ENCODE measurements around the gene TRIM62. TPM values are rescaled to one million over a fixed set of nuclear protein-coding genes. Genes with fewer than 3 reads are reported as not detected.

TRIM62 gene
- total RNA-seq, 1 donor from 2014 or later: 1.4 TPM

GRCh38 chr1:33221385-33221758 lies 39.5 kb upstream of the TRIM62 start:
- H3K9me3 ChIP-seq (ENCODE audit: low read depth): no peaks in the 10 kb centered on the region
- no peaks in the 10 kb centered on the region for H3K36me3 Mint-ChIP-seq
- H3K9me3 Mint-ChIP-seq: peaks cover 18% of the 10 kb centered on the region
- H3K27me3 Mint-ChIP-seq (ENCODE audit: insufficient read depth, low read depth): peaks cover 19% of the 10 kb centered on the region
- no peak overlapping the region for H3K4me2 ChIP-seq
- no peak for DNase-seq (ENCODE audit: low spot score)
- H3K4me3 ChIP-seq: no peak overlapping the region
- no peaks in the 10 kb centered on the region for H3K79me2 ChIP-seq (ENCODE audit: low read depth)
- peaks cover 14% of the 10 kb centered on the region for H3K4me1 Mint-ChIP-seq
- TF ChIP-seq EZH2 (IDR thresholded peaks at IDR 0.05) (no peak), CTCF (IDR thresholded peaks at IDR 0.05) (no peak), EZH2phosphoT487 (IDR thresholded peaks at IDR 0.05) (no peak)
- no peaks in the 10 kb centered on the region for H4K20me1 ChIP-seq (ENCODE audit: low read depth)
- no peaks in the 10 kb centered on the region for H3K36me3 ChIP-seq
- H3K27me3 ChIP-seq: no peaks in the 10 kb centered on the region
- H3F3A ChIP-seq (ENCODE audit: low read depth): no peaks in the 10 kb centered on the region
- no peak overlapping the region for H3K27ac ChIP-seq
- H3K9ac ChIP-seq: no peak overlapping the region
- no peaks in the 10 kb centered on the region for H3K4me1 ChIP-seq
- no peak overlapping the region for H3K27ac Mint-ChIP-seq
- H3K4me3 Mint-ChIP-seq: no peak overlapping the region
- H2AFZ ChIP-seq (replicated peaks): no peak overlapping the region

- Histone ChIP-seq H3F3A (ENCODE audit: low read depth) (no peaks in the 10 kb centered on the region), H3K9me3 (ENCODE audit: low read depth) (no peaks in the 10 kb centered on the region), H2AFZ (replicated peaks) (no peak overlapping the region), H3K27ac (no peak overlapping the region), H3K9ac (no peak overlapping the region), H4K20me1 (ENCODE audit: low read depth) (no peaks in the 10 kb centered on the region), H3K27me3 (no peaks in the 10 kb centered on the region), H3K4me1 (no peaks in the 10 kb centered on the region), H3K36me3 (no peaks in the 10 kb centered on the region), H3K79me2 (ENCODE audit: low read depth) (no peaks in the 10 kb centered on the region), H3K4me2 (no peak overlapping the region), H3K4me3 (no peak overlapping the region)
- Mint-ChIP-seq H3K9me3 (peaks cover 18% of the 10 kb centered on the region), H3K4me3 (no peak overlapping the region), H3K27me3 (ENCODE audit: insufficient read depth, low read depth) (peaks cover 19% of the 10 kb centered on the region), H3K4me1 (peaks cover 14% of the 10 kb centered on the region), H3K36me3 (no peaks in the 10 kb centered on the region), H3K27ac (no peak overlapping the region)
- peak; percentile 60 for DNase-seq (ENCODE audit: low spot score)
- TF ChIP-seq EZH2phosphoT487 (IDR thresholded peaks at IDR 0.05) (no peak), CTCF (IDR thresholded peaks at IDR 0.05) (no peak), EZH2 (IDR thresholded peaks at IDR 0.05) (no peak)
Measured at GRCh38 chr1:33220676-33221384, 39.0 kb upstream of the TRIM62 start.

GRCh38 chr1:33219886-33220661 lies 38.2 kb upstream of the TRIM62 start:
- Histone ChIP-seq H3K27ac (no peak overlapping the region), H2AFZ (replicated peaks) (peak overlapping the region; percentile 76), H3K4me3 (no peak overlapping the region), H4K20me1 (ENCODE audit: low read depth) (no peaks in the 10 kb centered on the region), H3K9ac (no peak overlapping the region), H3K36me3 (no peaks in the 10 kb centered on the region), H3K9me3 (ENCODE audit: low read depth) (no peaks in the 10 kb centered on the region), H3K4me1 (no peaks in the 10 kb centered on the region), H3K27me3 (no peaks in the 10 kb centered on the region), H3K4me2 (no peak overlapping the region), H3K79me2 (ENCODE audit: low read depth) (no peaks in the 10 kb centered on the region), H3F3A (ENCODE audit: low read depth) (no peaks in the 10 kb centered on the region)
- Mint-ChIP-seq H3K36me3 (no peaks in the 10 kb centered on the region), H3K4me1 (peaks cover 14% of the 10 kb centered on the region), H3K4me3 (no peak overlapping the region), H3K27me3 (ENCODE audit: insufficient read depth, low read depth) (peaks cover 19% of the 10 kb centered on the region), H3K9me3 (peaks cover 17% of the 10 kb centered on the region), H3K27ac (no peak overlapping the region)
- DNase-seq (ENCODE audit: low spot score): no peak
- TF ChIP-seq EZH2phosphoT487 (IDR thresholded peaks at IDR 0.05): no peak
- TF ChIP-seq CTCF (IDR thresholded peaks at IDR 0.05): no peak
- TF ChIP-seq EZH2 (IDR thresholded peaks at IDR 0.05): no peak
